A673 (cell line): Measurements from ENCODE around the gene BTF3L4. TPM values are rescaled to one million over a fixed set of nuclear protein-coding genes. Genes with fewer than 3 reads are reported as not detected.

Experiments used
- BruUV-seq: library from RNA; stranded (reverse); fragments of 400-500 nt; replicated peaks from 2 replicates; lab custom pipeline; 2021; lab: Mats Ljungman, UMichigan
- CTCF ChIA-PET: fragments of 300-600 bp; sonication (Branson Sonifier 250); formaldehyde crosslinking; loops from one replicate; lab custom pipeline; 2022; ENCODE audit warnings: antibody characterized with exemption; lab: Charles Lee
- POLR2A ChIA-PET: fragments of 300-600 bp; sonication (Branson Sonifier 250); formaldehyde crosslinking; loops from one replicate; lab custom pipeline; 2022; ENCODE audit warnings: antibody characterized with exemption; ENCODE audit not compliant: low non-redundant PET; lab: Charles Lee
- DNase-seq: peaks from one replicate; pipeline ENCODE4 v3.0.0-alpha.2; 2015; ENCODE audit warnings: low spot score
- H3K27ac ChIP-seq: fragments of 200-600 bp; sonication (generic); 2 replicates; pipeline ENCODE4 v1.5.1; 2016; ENCODE audit warnings: mixed run types, low read depth, mild to moderate bottlenecking, mixed read lengths, antibody characterized with exemption, low read length; ENCODE audit not compliant: poor library complexity, severe bottlenecking
- H3K27me3 ChIP-seq: fragments of 200-600 bp; sonication (generic); replicated peaks from 2 replicates; pipeline ENCODE4 v1.6.1; 2017; ENCODE audit warnings: mixed run types, low read depth, mild to moderate bottlenecking, mixed read lengths, antibody characterized with exemption, low read length; ENCODE audit not compliant: insufficient read depth, poor library complexity
- H3K36me3 ChIP-seq: fragments of 200-600 bp; sonication (generic); 2 replicates; pipeline ENCODE4 v1.6.1; 2016; ENCODE audit warnings: mixed run types, mild to moderate bottlenecking, mixed read lengths, antibody characterized with exemption, low read length; ENCODE audit not compliant: insufficient read depth, poor library complexity, severe bottlenecking
- H3K4me1 ChIP-seq: fragments of 200-600 bp; sonication (generic); 2 replicates; pipeline ENCODE4 v1.6.1; 2017; ENCODE audit warnings: mixed run types, mild to moderate bottlenecking, mixed read lengths, antibody characterized with exemption, low read length; ENCODE audit not compliant: insufficient read depth, poor library complexity, severe bottlenecking
- H3K4me3 ChIP-seq: fragments of 200-600 bp; sonication (generic); 2 replicates; pipeline ENCODE4 v1.5.1; 2016; ENCODE audit warnings: low read depth, mixed run types, mild to moderate bottlenecking, mixed read lengths, low read length; ENCODE audit not compliant: poor library complexity, severe bottlenecking
- H3K9me3 ChIP-seq: fragments of 200-600 bp; sonication (generic); 2 replicates; pipeline ENCODE4 v1.6.1; 2016; ENCODE audit warnings: mixed run types, low read depth, mild to moderate bottlenecking, mixed read lengths, antibody characterized with exemption, low read length; ENCODE audit not compliant: poor library complexity, severe bottlenecking
- CTCF ChIP-seq: fragments of 300-800, 200-600 bp; sonication (generic); conservative IDR thresholded peaks from 2 replicates; pipeline ENCODE4 v1.5.1; 2017; ENCODE audit warnings: low read depth, mild to moderate bottlenecking, antibody characterized with exemption, low read length, moderate library complexity, mixed read lengths
- EZH2 ChIP-seq: fragments of 200-600 bp; sonication (generic); IDR thresholded peaks from 2 replicates; pipeline ENCODE4 v1.6.1; 2017; ENCODE audit warnings: borderline replicate concordance, low read depth, mild to moderate bottlenecking, mixed read lengths, antibody characterized with exemption, low read length; ENCODE audit not compliant: poor library complexity, severe bottlenecking
- intact Hi-C: fragments of 100-400 bp; cut with micrococcal nuclease; formaldehyde crosslinking; loops from one replicate; pipeline ENCODE4 v1.10.0; 2022; ENCODE audit not compliant: unreplicated experiment
- total RNA-seq: library from RNA; stranded (reverse); gene quantifications from 2 replicates; pipeline ENCODE4 v1.2.3, GENCODE V29; 2021

The BTF3L4 gene
- total RNA-seq, 1 experiment from 2014 or later = 87.0 TPM

- POLR2A ChIA-PET = interaction anchor here (0.5 to 0.6 kb wide), 2 partner anchors 213 to 728 kb away, joined by 3 to 10 read pairs; no protein-coding TSS in a partner anchor
- TF ChIP-seq CTCF = no peak
- no peak for TF ChIP-seq EZH2
- BruUV-seq = no TSS peak
- intact Hi-C loops = no loop called here
- DNase-seq = no peak
- Histone ChIP-seq H3K4me1 (peaks cover 30% of the 10 kb centered on the region), H3K27me3 (no peaks in the 10 kb centered on the region), H3K4me3 (peak overlapping the region; percentile 80), H3K36me3 (peaks cover 13% of the 10 kb centered on the region), H3K27ac (peak overlapping the region; percentile 92), H3K9me3 (no peaks in the 10 kb centered on the region)
- CTCF ChIA-PET = interaction anchor here (0.8 to 1.3 kb wide), 2 partner anchors 159 to 313 kb away, joined by 3 read pairs; no protein-coding TSS in a partner anchor
These were observed 281 bp upstream of the BTF3L4 start for GRCh38 chr1:52055866-52056162.

GRCh38 chr1:52056937-52057231 is 789 bp downstream of the BTF3L4 start:
- intact Hi-C loops = no loop called here
- peaks cover 21% of the 10 kb centered on the region for H3K36me3 ChIP-seq
- CTCF ChIA-PET = no interaction called here
- no peaks in the 10 kb centered on the region for H3K27me3 ChIP-seq
- POLR2A ChIA-PET = interaction anchor here (0.5 to 0.7 kb wide), 2 partner anchors 14 to 496 kb away, joined by 3 to 7 read pairs; partner anchors contain the start of gene TUT4
- H3K9me3 ChIP-seq = no peaks in the 10 kb centered on the region
- TF ChIP-seq CTCF (no peak), EZH2 (no peak)
- BruUV-seq = no TSS peak
- peaks cover 30% of the 10 kb centered on the region for H3K4me1 ChIP-seq
- DNase-seq = no peak
- peak overlapping the region; percentile 80 for H3K4me3 ChIP-seq
- H3K27ac ChIP-seq = peak overlapping the region; percentile 92

GRCh38 chr1:52057255-52057654 is 1.2 kb downstream of the BTF3L4 start:
- no peaks in the 10 kb centered on the region for H3K9me3 ChIP-seq
- H3K4me3 ChIP-seq = peak overlapping the region; percentile 80
- ChIA-PET POLR2A (no interaction called here), CTCF (no interaction called here)
- intact Hi-C loops = no loop called here
- peaks cover 21% of the 10 kb centered on the region for H3K36me3 ChIP-seq
- peak overlapping the region; percentile 92 for H3K27ac ChIP-seq
- peaks cover 30% of the 10 kb centered on the region for H3K4me1 ChIP-seq
- TF ChIP-seq EZH2 (no peak), CTCF (no peak)
- TSS peak; percentile 67 for BruUV-seq
- no peak for DNase-seq
- no peaks in the 10 kb centered on the region for H3K27me3 ChIP-seq
